Activated T-cell treated with anti-CD3 and anti-CD28 coated beads, Interleukin-2, amount 50 U/mL, for 72 hours (primary cell): ENCODE measurements around the gene DDX1. TPM values are rescaled to one million over a fixed set of nuclear protein-coding genes. Genes with fewer than 3 reads are reported as not detected.

Experiments used
- ATAC-seq, 2 donors: fragments of 150-1000 bp; cut with Tn5 transposase; replicated peaks in 1 of 2; 2 replicates each; pipeline ENCODE4 v1.10.0; 2021; ENCODE audit warnings: moderate library complexity in 2 of 2, mild to moderate bottlenecking in 1 of 2
- DNase-seq, 2 donors: peaks; one replicate each; pipeline ENCODE4 v3.0.0; 2021 to 2022; ENCODE audit warnings: mixed read lengths in 1 of 2
- H3K27ac Mint-ChIP-seq: one replicate; pipeline ENCODE4 v1.8.0; 2022; ENCODE audit warnings: mild to moderate bottlenecking, moderate library complexity, mixed read lengths
- H3K27me3 Mint-ChIP-seq: one replicate; pipeline ENCODE4 v1.8.0; 2022; ENCODE audit warnings: low read depth, mixed read lengths
- H3K36me3 Mint-ChIP-seq, 2 donors: one replicate each; pipeline ENCODE4 v1.8.0; 2022; ENCODE audit warnings: mixed read lengths in 2 of 2, mild to moderate bottlenecking in 1 of 2; ENCODE audit not compliant: insufficient read depth in 2 of 2
- H3K4me1 Mint-ChIP-seq: one replicate; pipeline ENCODE4 v1.8.0; 2022; ENCODE audit warnings: low read depth, mixed read lengths
- H3K4me3 Mint-ChIP-seq, 2 donors: one replicate each; pipeline ENCODE4 v1.8.0; 2022; ENCODE audit warnings: mild to moderate bottlenecking in 2 of 2, mixed read lengths in 2 of 2, moderate library complexity in 2 of 2
- H3K9me3 Mint-ChIP-seq, 2 donors: one replicate each; pipeline ENCODE4 v1.8.0; 2022; ENCODE audit warnings: mixed read lengths in 2 of 2
- total RNA-seq, 2 donors: library from RNA; stranded (reverse); gene quantifications; one replicate each; pipeline ENCODE4 v1.2.3, GENCODE V29; 2022

Gene DDX1
- total RNA-seq, 2 donors from 2014 or later: 55.8 to 56.0 TPM

GRCh38 chr2:15623898-15624541 lies 32.4 kb downstream of the DDX1 start:
- Mint-ChIP-seq H3K27ac (no peak overlapping the region), H3K27me3 (no peaks in the 10 kb centered on the region), H3K36me3 (peaks cover 10 to 31% of the 10 kb centered on the region in 2 donors), H3K4me3 (no peak overlapping the region), H3K9me3 (peaks cover 0 to 3% of the 10 kb centered on the region in 2 donors), H3K4me1 (no peaks in the 10 kb centered on the region)
- DNase-seq (no peak), ATAC-seq (no peak)

DNA sequence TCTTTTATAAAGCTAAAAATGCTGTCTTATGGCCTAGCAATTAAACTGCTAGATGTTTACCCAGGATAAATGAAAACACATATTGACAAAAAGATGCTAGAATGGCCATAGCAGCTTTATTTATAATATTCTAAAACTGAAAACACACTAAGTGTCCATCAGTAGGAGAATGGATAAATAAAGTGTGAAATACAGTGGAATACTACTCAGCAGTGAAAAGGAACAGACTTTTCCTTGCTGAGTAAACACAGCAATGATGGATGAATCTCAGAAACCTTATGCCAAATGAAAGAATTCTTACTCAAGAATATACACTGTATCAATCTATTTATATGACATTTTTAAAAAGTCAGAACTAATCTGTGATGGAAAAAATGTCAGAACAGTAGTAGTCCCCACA lies 33.2 kb downstream of the DDX1 start:
- no peak overlapping the region for H3K4me3 Mint-ChIP-seq
- peaks cover 0 to 3% of the 10 kb centered on the region in 2 donors for H3K9me3 Mint-ChIP-seq
- no peak overlapping the region for H3K27ac Mint-ChIP-seq
- H3K4me1 Mint-ChIP-seq: no peaks in the 10 kb centered on the region
- H3K36me3 Mint-ChIP-seq: peaks cover 10 to 31% of the 10 kb centered on the region in 2 donors
- H3K27me3 Mint-ChIP-seq: no peaks in the 10 kb centered on the region
- no peak for ATAC-seq
- no peak for DNase-seq

DNA sequence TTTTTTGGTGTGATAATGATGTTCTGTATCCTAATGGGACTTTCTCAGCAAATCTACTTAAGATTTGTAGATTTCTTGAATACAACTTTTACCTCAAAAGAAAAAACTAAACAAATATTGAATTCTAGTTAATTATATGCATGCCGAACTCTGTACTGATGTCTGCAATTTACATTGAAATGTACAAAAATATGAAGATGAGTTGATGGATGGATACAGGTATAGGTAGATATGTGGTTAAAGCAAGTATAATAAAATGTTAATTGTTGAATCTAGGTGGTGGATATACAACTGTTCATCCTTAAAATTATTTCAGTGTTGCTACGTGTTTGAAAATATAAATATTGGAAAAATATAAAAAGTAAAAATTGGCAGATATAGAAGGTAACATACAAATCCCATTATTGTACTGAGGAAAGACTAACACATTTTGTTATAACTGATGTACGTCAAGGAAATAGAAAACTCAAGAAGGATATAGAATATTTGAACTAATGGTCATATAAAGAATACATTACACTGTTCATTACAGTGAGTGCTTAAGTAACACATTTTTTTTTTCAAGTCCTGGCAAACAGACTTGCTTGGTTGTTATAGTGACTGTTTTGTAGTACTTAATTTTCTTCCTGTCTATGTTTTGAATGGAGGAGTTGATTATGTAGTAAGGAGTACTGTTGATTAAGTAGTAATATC lies 33.8 kb downstream of the DDX1 start:
- DNase-seq (no peak), ATAC-seq (no peak)
- Mint-ChIP-seq H3K27me3 (no peaks in the 10 kb centered on the region), H3K9me3 (peaks cover 0 to 3% of the 10 kb centered on the region in 2 donors), H3K4me1 (no peaks in the 10 kb centered on the region), H3K27ac (peak overlapping the region; percentile 52), H3K4me3 (no peak overlapping the region), H3K36me3 (peaks cover 10 to 34% of the 10 kb centered on the region in 2 donors)

DNA sequence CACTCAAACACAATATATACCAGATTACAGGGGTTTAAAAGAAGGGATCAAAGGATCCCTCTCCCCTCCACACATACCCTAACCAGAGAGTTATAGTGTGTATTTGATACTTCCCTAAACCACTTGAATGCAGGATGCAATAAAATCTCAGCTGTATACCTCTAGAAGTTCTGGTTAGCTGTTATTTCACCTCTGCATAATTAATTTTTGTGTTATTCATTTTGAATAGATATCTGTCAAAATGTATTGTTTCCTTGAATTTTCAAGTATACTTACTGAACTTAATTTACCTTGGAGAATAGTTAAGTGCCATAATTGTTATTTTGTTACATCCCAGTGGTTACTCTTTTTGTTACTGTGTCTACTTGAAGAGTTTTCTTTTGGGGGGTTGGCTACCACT lies 34.5 kb downstream of the DDX1 start:
- Mint-ChIP-seq H3K27ac (peak overlapping the region; percentile 52), H3K4me1 (no peaks in the 10 kb centered on the region), H3K4me3 (no peak overlapping the region), H3K27me3 (no peaks in the 10 kb centered on the region), H3K36me3 (peaks cover 10 to 34% of the 10 kb centered on the region in 2 donors), H3K9me3 (peaks cover 0 to 3% of the 10 kb centered on the region in 2 donors)
- DNase-seq (no peak), ATAC-seq (no peak)

DNA sequence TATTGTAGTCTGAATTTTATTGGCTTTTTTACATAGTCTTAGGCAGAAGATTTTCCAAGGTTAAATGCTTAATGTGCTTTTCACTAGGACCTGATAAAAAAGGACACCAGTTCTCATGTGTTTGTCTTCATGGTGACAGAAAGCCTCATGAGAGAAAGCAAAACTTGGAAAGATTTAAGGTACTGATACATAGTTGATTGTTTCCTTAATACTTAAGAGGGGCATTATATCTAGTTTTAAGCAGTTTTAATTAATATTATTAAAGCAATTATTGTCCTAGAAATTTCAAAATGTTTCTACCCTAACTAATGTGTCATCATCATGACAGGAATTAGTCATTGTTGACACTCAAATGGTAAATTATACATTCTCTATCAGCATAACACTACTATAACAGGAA lies 35.3 kb downstream of the DDX1 start:
- H3K4me1 Mint-ChIP-seq: no peaks in the 10 kb centered on the region
- ATAC-seq (no peak), DNase-seq (no peak)
- no peak overlapping the region for H3K4me3 Mint-ChIP-seq
- peak overlapping the region; percentile 66 for H3K27ac Mint-ChIP-seq
- H3K9me3 Mint-ChIP-seq: peaks cover 0 to 3% of the 10 kb centered on the region in 2 donors
- H3K27me3 Mint-ChIP-seq: no peaks in the 10 kb centered on the region
- H3K36me3 Mint-ChIP-seq: peaks cover 10 to 36% of the 10 kb centered on the region in 2 donors

DNA sequence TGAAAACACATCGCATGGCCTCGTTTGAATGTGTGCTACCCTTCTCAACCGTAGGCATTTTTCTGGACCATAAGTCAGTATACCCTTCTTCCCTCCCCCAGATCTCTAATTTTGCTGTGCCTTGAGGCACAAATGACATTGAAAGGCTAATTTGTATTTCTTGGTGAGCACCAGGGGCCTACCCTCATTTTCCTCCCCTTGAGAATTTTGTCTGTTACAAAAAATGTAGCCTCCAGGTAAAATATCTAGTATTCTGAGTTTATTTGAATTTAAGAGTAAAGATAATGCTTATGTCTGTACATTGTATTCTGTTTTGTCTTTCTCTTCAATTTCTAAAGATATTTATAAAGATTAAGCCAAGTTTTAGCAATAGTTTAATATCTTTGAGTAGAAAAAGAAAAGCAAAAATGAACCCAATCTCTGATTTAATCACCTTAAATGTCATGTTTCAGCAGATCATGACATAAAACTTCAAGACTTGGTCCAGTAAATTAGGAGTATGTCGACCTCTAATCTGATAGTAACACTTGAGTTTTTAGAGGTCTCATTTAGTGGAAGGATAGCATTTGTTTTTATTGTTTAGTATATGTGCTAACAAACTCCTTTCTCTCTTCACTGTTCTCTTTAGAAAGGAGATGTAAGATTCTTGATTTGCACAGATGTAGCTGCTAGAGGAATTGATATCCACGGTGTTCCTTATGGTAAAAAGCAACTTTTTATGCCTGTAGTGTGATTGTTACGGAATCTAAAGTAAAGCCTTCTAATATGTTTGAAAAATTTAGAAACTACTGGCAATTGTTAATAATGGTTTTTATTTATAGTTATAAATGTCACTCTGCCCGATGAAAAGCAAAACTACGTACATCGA lies 36.4 kb downstream of the DDX1 start:
- H3K4me1 Mint-ChIP-seq: no peaks in the 10 kb centered on the region
- H3K9me3 Mint-ChIP-seq: peaks cover 0 to 3% of the 10 kb centered on the region in 2 donors
- DNase-seq (no peak), ATAC-seq (no peak)
- H3K27me3 Mint-ChIP-seq: no peaks in the 10 kb centered on the region
- peaks cover 11 to 29% of the 10 kb centered on the region in 2 donors for H3K36me3 Mint-ChIP-seq
- H3K27ac Mint-ChIP-seq: peak overlapping the region; percentile 68
- H3K4me3 Mint-ChIP-seq: no peak overlapping the region

- ATAC-seq: no peak
- H3K27ac Mint-ChIP-seq: no peak overlapping the region
- peaks cover 9 to 22% of the 10 kb centered on the region in 2 donors for H3K36me3 Mint-ChIP-seq
- no peaks in the 10 kb centered on the region for H3K9me3 Mint-ChIP-seq
- H3K27me3 Mint-ChIP-seq: no peaks in the 10 kb centered on the region
- no peak overlapping the region for H3K4me3 Mint-ChIP-seq
- H3K4me1 Mint-ChIP-seq: no peaks in the 10 kb centered on the region
- DNase-seq: no peak
Measured at GRCh38 chr2:15628899-15629855, 37.5 kb downstream of the DDX1 start.

- H3K27ac Mint-ChIP-seq: peak overlapping the region; percentile 54
- no peaks in the 10 kb centered on the region for H3K9me3 Mint-ChIP-seq
- peaks cover 4 to 16% of the 10 kb centered on the region in 2 donors for H3K36me3 Mint-ChIP-seq
- no peak for DNase-seq
- no peak for ATAC-seq
- no peaks in the 10 kb centered on the region for H3K4me1 Mint-ChIP-seq
- H3K4me3 Mint-ChIP-seq: no peak overlapping the region
- H3K27me3 Mint-ChIP-seq: no peaks in the 10 kb centered on the region
Measured at GRCh38 chr2:15630121-15630977, 38.7 kb downstream of the DDX1 start.

GRCh38 chr2:15630978-15631719 lies 39.5 kb downstream of the DDX1 start:
- ATAC-seq (no peak), DNase-seq (no peak)
- Mint-ChIP-seq H3K36me3 (peaks cover 4 to 16% of the 10 kb centered on the region in 2 donors), H3K4me1 (no peaks in the 10 kb centered on the region), H3K4me3 (no peak overlapping the region), H3K27ac (peak overlapping the region; percentile 7), H3K27me3 (no peaks in the 10 kb centered on the region), H3K9me3 (no peaks in the 10 kb centered on the region)

DNA sequence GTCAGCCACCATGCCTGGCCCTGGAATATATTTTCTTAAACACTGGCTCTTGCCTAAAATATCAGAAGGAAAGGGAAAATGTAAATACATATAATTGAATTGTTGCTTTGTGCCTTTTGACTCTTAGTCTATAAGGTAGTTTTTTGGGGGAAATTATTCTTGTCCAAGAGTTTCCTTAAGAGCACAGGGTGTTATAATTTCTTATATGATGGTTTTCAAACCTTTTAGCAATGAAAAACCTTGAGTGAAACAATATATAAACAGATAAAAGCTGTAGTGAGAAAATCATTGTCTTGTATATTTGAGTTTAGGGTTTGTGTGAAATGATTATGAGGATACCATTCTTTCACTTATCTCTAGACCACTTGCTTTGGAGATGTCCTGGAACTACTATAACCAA lies 40.2 kb downstream of the DDX1 start:
- Mint-ChIP-seq H3K27ac (no peak overlapping the region), H3K9me3 (no peaks in the 10 kb centered on the region), H3K27me3 (no peaks in the 10 kb centered on the region), H3K36me3 (peaks cover 4 to 13% of the 10 kb centered on the region in 2 donors), H3K4me1 (no peaks in the 10 kb centered on the region), H3K4me3 (no peak overlapping the region)
- DNase-seq: no peak
- no peak for ATAC-seq
